ENCODE results near the gene ITPKB. TPM values are rescaled to one million over a fixed set of nuclear protein-coding genes. Genes with fewer than 3 reads are reported as not detected.

The ITPKB gene
- total and polyA plus RNA-seq, 2 experiments from 2014 or later = 0.31 to 5.2 TPM

DNA sequence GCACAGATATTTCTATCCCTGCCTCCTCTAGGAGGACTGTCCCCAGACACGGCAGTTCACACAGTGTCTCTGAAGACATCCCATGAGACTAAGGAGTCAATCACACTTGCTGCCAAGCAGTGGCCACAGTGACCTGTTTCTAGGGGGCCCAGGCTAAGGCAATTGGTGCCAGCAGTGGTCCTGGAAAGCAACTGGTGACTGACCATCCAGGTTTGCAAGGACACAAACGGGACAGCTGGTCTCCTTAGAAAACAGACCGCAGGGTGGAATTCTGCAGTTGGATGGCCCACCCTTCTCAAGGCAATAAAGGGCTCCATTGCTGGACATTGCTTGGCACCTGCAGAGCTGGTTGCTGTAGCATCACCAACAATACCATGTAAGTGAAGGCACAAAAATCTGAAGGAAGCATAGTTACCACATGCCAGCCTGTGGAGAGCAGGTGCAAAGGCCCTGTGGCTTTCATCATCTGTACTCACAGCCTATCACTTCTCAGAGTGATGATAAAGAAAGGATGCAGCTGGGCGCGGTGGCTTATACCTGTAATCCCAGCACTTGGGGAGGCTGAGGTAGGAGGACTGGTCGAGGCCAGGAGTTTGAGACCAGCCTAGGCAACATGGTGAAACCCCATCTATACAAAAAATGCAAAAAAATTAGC lies 109.1 kb downstream of the ITPKB start:
- no peak overlapping the region for H2AFZ ChIP-seq
- DNase-seq (ENCODE audit: low spot score) = no peak
- no peaks in the 10 kb centered on the region for H3K79me2 ChIP-seq (replicated peaks; ENCODE audit: insufficient read depth)
- H3K4me1 ChIP-seq (ENCODE audit: insufficient read depth) = no peaks in the 10 kb centered on the region
- no peak overlapping the region for H3K4me2 ChIP-seq
- H3K27me3 Mint-ChIP-seq (ENCODE audit: insufficient read depth, low read depth, poor library complexity) = peaks cover 18% of the 10 kb centered on the region
- H3F3A ChIP-seq (replicated peaks; ENCODE audit: low read depth) = 0 out of 2 replicates have a peak, but pooled peaks cover 2% of the 10 kb centered on the region
- H3K4me3 ChIP-seq = no peak overlapping the region
- no peaks in the 10 kb centered on the region for H4K20me1 ChIP-seq (replicated peaks; ENCODE audit: insufficient read depth)
- no peak for ATAC-seq
- peaks cover 7% of the 10 kb centered on the region; the same call in 2 of the 3 replicates for H3K4me1 Mint-ChIP-seq
- H3K27ac Mint-ChIP-seq = no peak overlapping the region
- no peak for TF ChIP-seq CREB1 (CRISPR knock-in tag; IDR thresholded peaks at IDR 0.05; ENCODE audit: low read depth)
- TF ChIP-seq EZH2phosphoT487 (IDR thresholded peaks at IDR 0.05; ENCODE audit: unreplicated experiment) = no peak
- TF ChIP-seq, protein P1, sequence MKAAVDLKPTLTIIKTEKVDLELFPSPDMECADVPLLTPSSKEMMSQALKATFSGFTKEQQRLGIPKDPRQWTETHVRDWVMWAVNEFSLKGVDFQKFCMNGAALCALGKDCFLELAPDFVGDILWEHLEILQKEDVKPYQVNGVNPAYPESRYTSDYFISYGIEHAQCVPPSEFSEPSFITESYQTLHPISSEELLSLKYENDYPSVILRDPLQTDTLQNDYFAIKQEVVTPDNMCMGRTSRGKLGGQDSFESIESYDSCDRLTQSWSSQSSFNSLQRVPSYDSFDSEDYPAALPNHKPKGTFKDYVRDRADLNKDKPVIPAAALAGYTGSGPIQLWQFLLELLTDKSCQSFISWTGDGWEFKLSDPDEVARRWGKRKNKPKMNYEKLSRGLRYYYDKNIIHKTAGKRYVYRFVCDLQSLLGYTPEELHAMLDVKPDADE (IDR thresholded peaks at IDR 0.05) = no peak
- no peak for TF ChIP-seq STAT1 (IDR thresholded peaks at IDR 0.05; ENCODE audit: unreplicated experiment)
- H3K9me2 ChIP-seq (ENCODE audit: insufficient read depth) = no peaks in the 10 kb centered on the region
- peaks cover 13% of the 10 kb centered on the region for H3K27me3 ChIP-seq (ENCODE audit: insufficient read depth)
- H3K36me3 Mint-ChIP-seq (ENCODE audit: low read depth) = peaks cover 4% of the 10 kb centered on the region; the same call in 1 of the 3 replicates
- peaks cover 10% of the 10 kb centered on the region; the same call in 2 of the 3 replicates for H3K9me3 Mint-ChIP-seq
- no peak overlapping the region for H3K4me3 Mint-ChIP-seq
- no peak overlapping the region for H3K27ac ChIP-seq (ENCODE audit: low read depth)
- no peaks in the 10 kb centered on the region for H3K36me3 ChIP-seq (ENCODE audit: insufficient read depth)

DNA sequence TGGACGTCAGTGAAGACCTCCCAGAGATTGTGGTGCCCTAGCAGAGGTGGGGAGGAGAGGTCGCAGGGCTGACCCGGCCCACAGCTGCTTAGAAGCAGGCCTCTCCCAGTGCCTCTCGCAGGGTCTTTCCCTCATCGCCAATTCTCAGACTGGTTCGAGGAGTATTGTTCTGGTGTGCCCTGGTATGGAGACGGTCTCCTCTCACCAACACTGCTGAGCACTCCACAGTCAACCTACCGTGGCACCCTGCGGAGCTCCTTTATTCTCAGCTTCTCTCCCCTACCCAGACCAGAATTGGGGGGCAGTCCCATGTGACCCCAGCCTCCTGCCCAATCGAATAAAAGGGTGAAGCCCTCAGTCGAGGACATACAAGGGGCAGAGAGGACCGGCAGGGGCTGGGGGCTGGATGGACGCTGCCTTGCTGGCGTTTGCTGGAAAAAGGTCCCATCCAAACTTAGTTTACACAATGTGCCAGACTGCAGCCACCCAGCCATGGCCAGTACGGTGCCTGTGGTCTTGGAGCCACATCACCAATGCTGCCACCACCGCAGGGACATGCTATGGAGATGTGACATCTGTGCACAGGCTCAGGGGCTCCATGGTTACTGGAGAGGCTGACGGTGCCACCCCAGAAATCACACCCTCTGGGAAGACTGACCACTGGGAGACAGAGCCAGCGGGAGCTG lies 109.7 kb downstream of the ITPKB start:
- no peak overlapping the region for H3K4me3 Mint-ChIP-seq
- Histone ChIP-seq H3K27ac (ENCODE audit: low read depth) (no peak overlapping the region), H3K4me3 (no peak overlapping the region), H3K27me3 (ENCODE audit: insufficient read depth) (peaks cover 13% of the 10 kb centered on the region), H3F3A (replicated peaks; ENCODE audit: low read depth) (0 out of 2 replicates have a peak, but pooled peaks cover under 1% of the 10 kb centered on the region), H4K20me1 (replicated peaks; ENCODE audit: insufficient read depth) (no peaks in the 10 kb centered on the region), H3K79me2 (replicated peaks; ENCODE audit: insufficient read depth) (no peaks in the 10 kb centered on the region), H3K4me1 (ENCODE audit: insufficient read depth) (no peaks in the 10 kb centered on the region), H2AFZ (no peak overlapping the region), H3K36me3 (ENCODE audit: insufficient read depth) (no peaks in the 10 kb centered on the region), H3K9me2 (ENCODE audit: insufficient read depth) (no peaks in the 10 kb centered on the region), H3K4me2 (no peak overlapping the region)
- H3K4me1 Mint-ChIP-seq = peaks cover 5% of the 10 kb centered on the region; the same call in 1 of the 3 replicates
- H3K27me3 Mint-ChIP-seq (ENCODE audit: insufficient read depth, low read depth, poor library complexity) = peaks cover 18% of the 10 kb centered on the region
- peaks cover 4% of the 10 kb centered on the region; the same call in 1 of the 3 replicates for H3K36me3 Mint-ChIP-seq (ENCODE audit: low read depth)
- ATAC-seq = no peak
- H3K27ac Mint-ChIP-seq = no peak overlapping the region
- TF ChIP-seq JUNB (IDR thresholded peaks at IDR 0.05; ENCODE audit: unreplicated experiment) = no peak
- TF ChIP-seq, protein P2, sequence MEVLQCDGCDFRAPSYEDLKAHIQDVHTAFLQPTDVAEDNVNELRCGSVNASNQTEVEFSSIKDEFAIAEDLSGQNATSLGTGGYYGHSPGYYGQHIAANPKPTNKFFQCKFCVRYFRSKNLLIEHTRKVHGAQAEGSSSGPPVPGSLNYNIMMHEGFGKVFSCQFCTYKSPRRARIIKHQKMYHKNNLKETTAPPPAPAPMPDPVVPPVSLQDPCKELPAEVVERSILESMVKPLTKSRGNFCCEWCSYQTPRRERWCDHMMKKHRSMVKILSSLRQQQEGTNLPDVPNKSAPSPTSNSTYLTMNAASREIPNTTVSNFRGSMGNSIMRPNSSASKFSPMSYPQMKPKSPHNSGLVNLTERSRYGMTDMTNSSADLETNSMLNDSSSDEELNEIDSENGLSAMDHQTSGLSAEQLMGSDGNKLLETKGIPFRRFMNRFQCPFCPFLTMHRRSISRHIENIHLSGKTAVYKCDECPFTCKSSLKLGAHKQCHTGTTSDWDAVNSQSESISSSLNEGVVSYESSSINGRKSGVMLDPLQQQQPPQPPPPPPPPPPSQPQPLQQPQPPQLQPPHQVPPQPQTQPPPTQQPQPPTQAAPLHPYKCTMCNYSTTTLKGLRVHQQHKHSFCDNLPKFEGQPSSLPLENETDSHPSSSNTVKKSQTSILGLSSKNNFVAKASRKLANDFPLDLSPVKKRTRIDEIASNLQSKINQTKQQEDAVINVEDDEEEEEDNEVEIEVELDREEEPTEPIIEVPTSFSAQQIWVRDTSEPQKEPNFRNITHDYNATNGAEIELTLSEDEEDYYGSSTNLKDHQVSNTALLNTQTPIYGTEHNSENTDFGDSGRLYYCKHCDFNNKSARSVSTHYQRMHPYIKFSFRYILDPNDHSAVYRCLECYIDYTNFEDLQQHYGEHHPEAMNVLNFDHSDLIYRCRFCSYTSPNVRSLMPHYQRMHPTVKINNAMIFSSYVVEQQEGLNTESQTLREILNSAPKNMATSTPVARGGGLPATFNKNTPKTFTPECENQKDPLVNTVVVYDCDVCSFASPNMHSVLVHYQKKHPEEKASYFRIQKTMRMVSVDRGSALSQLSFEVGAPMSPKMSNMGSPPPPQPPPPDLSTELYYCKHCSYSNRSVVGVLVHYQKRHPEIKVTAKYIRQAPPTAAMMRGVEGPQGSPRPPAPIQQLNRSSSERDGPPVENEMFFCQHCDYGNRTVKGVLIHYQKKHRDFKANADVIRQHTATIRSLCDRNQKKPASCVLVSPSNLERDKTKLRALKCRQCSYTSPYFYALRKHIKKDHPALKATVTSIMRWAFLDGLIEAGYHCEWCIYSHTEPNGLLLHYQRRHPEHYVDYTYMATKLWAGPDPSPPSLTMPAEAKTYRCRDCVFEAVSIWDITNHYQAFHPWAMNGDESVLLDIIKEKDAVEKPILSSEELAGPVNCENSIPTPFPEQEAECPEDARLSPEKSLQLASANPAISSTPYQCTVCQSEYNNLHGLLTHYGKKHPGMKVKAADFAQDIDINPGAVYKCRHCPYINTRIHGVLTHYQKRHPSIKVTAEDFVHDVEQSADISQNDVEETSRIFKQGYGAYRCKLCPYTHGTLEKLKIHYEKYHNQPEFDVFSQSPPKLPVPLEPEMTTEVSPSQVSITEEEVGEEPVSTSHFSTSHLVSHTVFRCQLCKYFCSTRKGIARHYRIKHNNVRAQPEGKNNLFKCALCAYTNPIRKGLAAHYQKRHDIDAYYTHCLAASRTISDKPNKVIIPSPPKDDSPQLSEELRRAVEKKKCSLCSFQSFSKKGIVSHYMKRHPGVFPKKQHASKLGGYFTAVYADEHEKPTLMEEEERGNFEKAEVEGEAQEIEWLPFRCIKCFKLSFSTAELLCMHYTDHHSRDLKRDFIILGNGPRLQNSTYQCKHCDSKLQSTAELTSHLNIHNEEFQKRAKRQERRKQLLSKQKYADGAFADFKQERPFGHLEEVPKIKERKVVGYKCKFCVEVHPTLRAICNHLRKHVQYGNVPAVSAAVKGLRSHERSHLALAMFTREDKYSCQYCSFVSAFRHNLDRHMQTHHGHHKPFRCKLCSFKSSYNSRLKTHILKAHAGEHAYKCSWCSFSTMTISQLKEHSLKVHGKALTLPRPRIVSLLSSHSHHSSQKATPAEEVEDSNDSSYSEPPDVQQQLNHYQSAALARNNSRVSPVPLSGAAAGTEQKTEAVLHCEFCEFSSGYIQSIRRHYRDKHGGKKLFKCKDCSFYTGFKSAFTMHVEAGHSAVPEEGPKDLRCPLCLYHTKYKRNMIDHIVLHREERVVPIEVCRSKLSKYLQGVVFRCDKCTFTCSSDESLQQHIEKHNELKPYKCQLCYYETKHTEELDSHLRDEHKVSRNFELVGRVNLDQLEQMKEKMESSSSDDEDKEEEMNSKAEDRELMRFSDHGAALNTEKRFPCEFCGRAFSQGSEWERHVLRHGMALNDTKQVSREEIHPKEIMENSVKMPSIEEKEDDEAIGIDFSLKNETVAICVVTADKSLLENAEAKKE (CRISPR knock-in tag; IDR thresholded peaks at IDR 0.05) = no peak
- DNase-seq (ENCODE audit: low spot score) = no peak
- peaks cover 10% of the 10 kb centered on the region; the same call in 2 of the 3 replicates for H3K9me3 Mint-ChIP-seq

Measured in GM23338 (cell line).